HCT116 (cell line): ENCODE results near the gene ARHGEF10L. TPM values are rescaled to one million over a fixed set of nuclear protein-coding genes. Genes with fewer than 3 reads are reported as not detected.

Experiments used
- ATAC-seq: fragments of 200-7000 bp; cut with Tn5 transposase; 2 replicates; pipeline ENCODE4 v1.9.1; 2020; ENCODE audit warnings: mild to moderate bottlenecking, moderate library complexity
- BruUV-seq: library from RNA; stranded (reverse); fragments of 400-500 nt; replicated peaks from 2 replicates; lab custom pipeline; 2021; lab: Mats Ljungman, UMichigan
- CTCF ChIA-PET: fragments of 300-600 bp; sonication (Branson Sonifier 250); formaldehyde crosslinking; loops from one replicate; lab custom pipeline; 2021; ENCODE audit warnings: antibody characterized with exemption; lab: Charles Lee
- POLR2A ChIA-PET: fragments of 300-600, 350-600 bp; sonication (Branson Sonifier 250); formaldehyde crosslinking; loops from one replicate; lab custom pipeline; 2021; ENCODE audit warnings: antibody characterized with exemption; lab: Charles Lee
- RAD21 ChIA-PET, 2 experiments: fragments of 300-600 bp; sonication (Branson Sonifier 250); formaldehyde crosslinking; loops; one replicate each; lab custom pipeline; 2023; ENCODE audit warnings: low total read pairs in 2 of 2; ENCODE audit not compliant: uncharacterized antibody in 2 of 2, unreplicated experiment in 2 of 2, low non-redundant PET in 1 of 2; lab: Charles Lee
- DNase-seq: peaks from one replicate; pipeline ENCODE4 v3.0.0-alpha.2; 2010; ENCODE audit warnings: low read depth, low spot score
- H2AFZ ChIP-seq: fragments of 200-600 bp; shearing (Covaris generic), sonication (generic); 2 replicates; pipeline ENCODE4 v1.6.1; 2017; ENCODE audit warnings: low read depth, mixed run types, mixed read lengths, antibody characterized with exemption, low read length; ENCODE audit not compliant: poor library complexity, severe bottlenecking
- H3K27ac ChIP-seq: 2 replicates; pipeline ENCODE4 v1.5.1; 2012; ENCODE audit warnings: low read depth, low read length
- H3K27me3 ChIP-seq: fragments of 200-600 bp; sonication (generic); 2 replicates; pipeline ENCODE4 v1.6.1; 2016; ENCODE audit warnings: mixed run types, low read length, mixed read lengths; ENCODE audit not compliant: insufficient read depth
- H3K36me3 ChIP-seq, 2 experiments: fragments of 200-500 bp in 1 of 2; fragments of 200-600 bp in 1 of 2; sonication (Bioruptor generic) in 1 of 2; sonication (generic) in 1 of 2; 2 replicates each; pipeline versions ENCODE4 v1.5.1 to v1.6.1; 2014 to 2016; ENCODE audit warnings: low read length in 2 of 2, inconsistent platforms in 1 of 2, mixed read lengths in 1 of 2, mixed run types in 1 of 2; ENCODE audit not compliant: insufficient read depth in 2 of 2, control insufficient read depth in 1 of 2
- H3K4me1 ChIP-seq, 2 experiments: fragments of 200-600 bp in 1 of 2; sonication (generic) in 1 of 2; 2 replicates each; pipeline versions ENCODE4 v1.5.1 to v1.6.1; 2012 to 2017; ENCODE audit warnings: low read length in 2 of 2, inconsistent platforms in 1 of 2, mild to moderate bottlenecking in 1 of 2, mixed read lengths in 1 of 2, mixed run types in 1 of 2, moderate library complexity in 1 of 2; ENCODE audit not compliant: insufficient read depth in 2 of 2, control insufficient read depth in 1 of 2
- H3K4me2 ChIP-seq: fragments of 200-600 bp; sonication (generic); 2 replicates; pipeline ENCODE4 v1.6.1; 2017; ENCODE audit warnings: mixed run types, low read length, mixed read lengths
- H3K4me3 ChIP-seq, 2 experiments: fragments of 200-600 bp in 1 of 2; sonication (generic) in 1 of 2; replicated peaks in 1 of 2; 2 replicates each; pipeline ENCODE4 v1.5.1; 2011 to 2016; ENCODE audit warnings: low read length in 2 of 2, control low read depth in 1 of 2, low read depth in 1 of 2, mild to moderate bottlenecking in 1 of 2, mixed read lengths in 1 of 2, mixed run types in 1 of 2
- H3K79me2 ChIP-seq: fragments of 200-600 bp; sonication (generic); 2 replicates; pipeline ENCODE4 v1.6.1; 2017; ENCODE audit warnings: mild to moderate bottlenecking, mixed run types, low read length, moderate library complexity, mixed read lengths; ENCODE audit not compliant: insufficient read depth
- H3K9ac ChIP-seq: fragments of 200-600 bp; sonication (generic); 2 replicates; pipeline ENCODE4 v1.6.1; 2016; ENCODE audit warnings: low read length, mixed read lengths
- H3K9me2 ChIP-seq: fragments of 200-600 bp; sonication (generic), shearing (Covaris generic); 2 replicates; pipeline ENCODE4 v1.6.1; 2017; ENCODE audit warnings: mixed run types, mild to moderate bottlenecking, moderate library complexity; ENCODE audit not compliant: insufficient read depth
- H3K9me3 ChIP-seq, 2 experiments: fragments of 200-500 bp in 1 of 2; fragments of 200-600 bp in 1 of 2; sonication (Bioruptor generic) in 1 of 2; sonication (generic) in 1 of 2; 2 replicates each; pipeline ENCODE4 v1.6.1; 2014 to 2017; ENCODE audit warnings: low read length in 2 of 2, mixed read lengths in 2 of 2, inconsistent platforms in 1 of 2, low read depth in 1 of 2, mild to moderate bottlenecking in 1 of 2, mixed run types in 1 of 2, moderate library complexity in 1 of 2; ENCODE audit not compliant: control insufficient read depth in 1 of 2, insufficient read depth in 1 of 2
- H4K20me1 ChIP-seq: fragments of 200-600 bp; sonication (generic), shearing (Covaris generic); 2 replicates; pipeline ENCODE4 v1.6.1; 2017; ENCODE audit warnings: mixed run types, mild to moderate bottlenecking, moderate library complexity; ENCODE audit not compliant: insufficient read depth
- CBX3 ChIP-seq: IDR thresholded peaks from 2 replicates; pipeline ENCODE4 v1.6.1; 2012; ENCODE audit warnings: low read depth
- CEBPB ChIP-seq: IDR thresholded peaks from 2 replicates; pipeline ENCODE4 v1.6.1; 2012; ENCODE audit warnings: low read depth
- EGR1 ChIP-seq: IDR thresholded peaks from 2 replicates; pipeline ENCODE4 v1.6.1; 2012; ENCODE audit warnings: low read depth
- ELF1 ChIP-seq: IDR thresholded peaks from 2 replicates; pipeline ENCODE4 v1.6.1; 2012; ENCODE audit warnings: low read depth, borderline replicate concordance
- EZH2phosphoT487 ChIP-seq: fragments of 200-600 bp; IDR thresholded peaks from 2 replicates; pipeline ENCODE4 v1.6.1; 2018; ENCODE audit warnings: antibody characterized with exemption, borderline replicate concordance
- FOSL1 ChIP-seq: IDR thresholded peaks from 2 replicates; pipeline ENCODE4 v1.6.1; 2012; ENCODE audit warnings: low read depth
- POLR2A ChIP-seq: IDR thresholded peaks from 2 replicates; pipeline ENCODE4 v1.7.0; 2011; ENCODE audit warnings: borderline replicate concordance; ENCODE audit not compliant: insufficient read depth, insufficient read length; ENCODE audit errors: extremely low read depth
- POLR2AphosphoS5 ChIP-seq: IDR thresholded peaks from 2 replicates; pipeline ENCODE4 v1.6.1; 2011; ENCODE audit warnings: mild to moderate bottlenecking, low read depth, low read length, moderate library complexity
- RAD21 ChIP-seq: IDR thresholded peaks from 2 replicates; pipeline ENCODE4 v1.6.1; 2012; ENCODE audit warnings: low read depth, mild to moderate bottlenecking
- SIN3A ChIP-seq: IDR thresholded peaks from 2 replicates; pipeline ENCODE4 v1.6.1; 2012; ENCODE audit warnings: low read depth
- SP1 ChIP-seq: IDR thresholded peaks from 2 replicates; pipeline ENCODE4 v1.6.1; 2012; ENCODE audit warnings: low read depth
- SRF ChIP-seq: IDR thresholded peaks from 2 replicates; pipeline ENCODE4 v1.6.1; 2012; ENCODE audit warnings: low read depth
- YY1 ChIP-seq: IDR thresholded peaks from 2 replicates; pipeline ENCODE4 v1.6.1; 2011; ENCODE audit warnings: low read length, low read depth, moderate library complexity, mild to moderate bottlenecking; ENCODE audit not compliant: insufficient replicate concordance; ENCODE audit errors: extremely low read depth
- intact Hi-C: fragments of 100-400 bp; cut with micrococcal nuclease; formaldehyde crosslinking; loops from 2 replicates; pipeline ENCODE4 v1.10.0; 2022
- total RNA-seq: library from RNA; stranded (reverse); gene quantifications from one replicate; pipeline ENCODE4 v1.2.1, GENCODE V29; 2021; ENCODE audit not compliant: unreplicated experiment
- TF ChIP-seq, protein P1 (sequence below): IDR thresholded peaks from 2 replicates; pipeline ENCODE4 v1.6.1; 2012
- TF ChIP-seq, protein P2 (sequence below), 3 experiments: fragments of 200-600 bp in 1 of 3; sonication (generic) in 1 of 3; IDR thresholded peaks in 2 of 3; conservative IDR thresholded peaks in 1 of 3; 2 replicates each; pipeline ENCODE4 v1.5.1; 2012 to 2017; ENCODE audit warnings: low read depth in 2 of 3, low read length in 2 of 3, antibody characterized with exemption in 1 of 3, borderline replicate concordance in 1 of 3, control low read depth in 1 of 3, mild to moderate bottlenecking in 1 of 3, mixed read lengths in 1 of 3, mixed run types in 1 of 3, moderate library complexity in 1 of 3; ENCODE audit not compliant: insufficient read depth in 1 of 3
- TF ChIP-seq, protein P3 (sequence below): IDR thresholded peaks from 2 replicates; pipeline ENCODE4 v1.6.1; 2011; ENCODE audit warnings: mild to moderate bottlenecking, low read length, moderate library complexity; ENCODE audit not compliant: insufficient replicate concordance; ENCODE audit errors: extremely low read depth
- TF ChIP-seq, protein P4 (sequence below): IDR thresholded peaks from 2 replicates; pipeline ENCODE4 v1.6.1; 2012

The ARHGEF10L gene
- total RNA-seq, 1 experiment from 2014 or later, result 14.7 TPM

DNA sequence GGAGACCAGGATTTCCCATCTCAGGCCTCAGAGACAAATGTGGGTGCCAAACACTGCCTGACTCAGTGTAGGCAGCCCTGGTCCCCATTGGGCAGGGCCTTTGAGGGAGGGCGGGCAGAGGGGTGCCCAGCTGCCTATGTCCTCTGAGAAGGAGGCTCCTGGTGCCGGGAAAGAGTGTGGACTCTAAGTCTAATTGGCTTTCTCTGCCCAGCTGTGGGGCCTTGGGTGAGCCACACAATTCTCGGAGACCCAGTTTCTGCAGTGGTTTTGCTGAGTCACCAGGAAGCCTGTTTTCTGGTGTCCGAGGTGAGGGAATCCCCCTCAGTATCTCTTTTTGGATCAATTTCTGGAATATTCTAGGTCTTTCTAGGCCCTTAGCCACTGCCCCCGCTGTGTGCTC, 180.4 kb downstream of the ARHGEF10L start:
- H4K20me1 ChIP-seq, result no peaks in the 10 kb centered on the region
- peaks cover under 1 to 12% of the 10 kb centered on the region in 2 experiments; a peak in 3 of 4 replicates for H3K4me1 ChIP-seq
- ChIA-PET POLR2A (no interaction called here), RAD21 (no interaction called here), CTCF (no interaction called here)
- no peak overlapping the region for H3K27ac ChIP-seq
- no peaks in the 10 kb centered on the region for H3K27me3 ChIP-seq
- no peaks in the 10 kb centered on the region for H3K9me3 ChIP-seq
- intact Hi-C loops, result no loop called here
- no peak for TF ChIP-seq SRF
- TF ChIP-seq EZH2phosphoT487, result no peak
- no peak for TF ChIP-seq SP1
- no peak for TF ChIP-seq SIN3A
- TF ChIP-seq, protein P1, sequence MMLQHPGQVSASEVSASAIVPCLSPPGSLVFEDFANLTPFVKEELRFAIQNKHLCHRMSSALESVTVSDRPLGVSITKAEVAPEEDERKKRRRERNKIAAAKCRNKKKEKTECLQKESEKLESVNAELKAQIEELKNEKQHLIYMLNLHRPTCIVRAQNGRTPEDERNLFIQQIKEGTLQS, result no peak
- no peak for TF ChIP-seq RAD21
- TF ChIP-seq ELF1, result no peak
- TF ChIP-seq CBX3, result no peak
- TF ChIP-seq POLR2A, result no peak
- no peak for TF ChIP-seq POLR2AphosphoS5
- TF ChIP-seq FOSL1, result no peak
- no peak for TF ChIP-seq CEBPB
- TF ChIP-seq, protein P2, sequence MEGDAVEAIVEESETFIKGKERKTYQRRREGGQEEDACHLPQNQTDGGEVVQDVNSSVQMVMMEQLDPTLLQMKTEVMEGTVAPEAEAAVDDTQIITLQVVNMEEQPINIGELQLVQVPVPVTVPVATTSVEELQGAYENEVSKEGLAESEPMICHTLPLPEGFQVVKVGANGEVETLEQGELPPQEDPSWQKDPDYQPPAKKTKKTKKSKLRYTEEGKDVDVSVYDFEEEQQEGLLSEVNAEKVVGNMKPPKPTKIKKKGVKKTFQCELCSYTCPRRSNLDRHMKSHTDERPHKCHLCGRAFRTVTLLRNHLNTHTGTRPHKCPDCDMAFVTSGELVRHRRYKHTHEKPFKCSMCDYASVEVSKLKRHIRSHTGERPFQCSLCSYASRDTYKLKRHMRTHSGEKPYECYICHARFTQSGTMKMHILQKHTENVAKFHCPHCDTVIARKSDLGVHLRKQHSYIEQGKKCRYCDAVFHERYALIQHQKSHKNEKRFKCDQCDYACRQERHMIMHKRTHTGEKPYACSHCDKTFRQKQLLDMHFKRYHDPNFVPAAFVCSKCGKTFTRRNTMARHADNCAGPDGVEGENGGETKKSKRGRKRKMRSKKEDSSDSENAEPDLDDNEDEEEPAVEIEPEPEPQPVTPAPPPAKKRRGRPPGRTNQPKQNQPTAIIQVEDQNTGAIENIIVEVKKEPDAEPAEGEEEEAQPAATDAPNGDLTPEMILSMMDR (IDR thresholded peaks at IDR 0.05 in 2 of 3, conservative IDR thresholded peaks at IDR 0.05 in 1 of 3; ENCODE audit: borderline replicate concordance in 1 of 3, insufficient read depth in 1 of 3, low read depth in 2 of 3, low read length in 2 of 3), result no peak
- no peak for TF ChIP-seq EGR1
- TF ChIP-seq, protein P3, sequence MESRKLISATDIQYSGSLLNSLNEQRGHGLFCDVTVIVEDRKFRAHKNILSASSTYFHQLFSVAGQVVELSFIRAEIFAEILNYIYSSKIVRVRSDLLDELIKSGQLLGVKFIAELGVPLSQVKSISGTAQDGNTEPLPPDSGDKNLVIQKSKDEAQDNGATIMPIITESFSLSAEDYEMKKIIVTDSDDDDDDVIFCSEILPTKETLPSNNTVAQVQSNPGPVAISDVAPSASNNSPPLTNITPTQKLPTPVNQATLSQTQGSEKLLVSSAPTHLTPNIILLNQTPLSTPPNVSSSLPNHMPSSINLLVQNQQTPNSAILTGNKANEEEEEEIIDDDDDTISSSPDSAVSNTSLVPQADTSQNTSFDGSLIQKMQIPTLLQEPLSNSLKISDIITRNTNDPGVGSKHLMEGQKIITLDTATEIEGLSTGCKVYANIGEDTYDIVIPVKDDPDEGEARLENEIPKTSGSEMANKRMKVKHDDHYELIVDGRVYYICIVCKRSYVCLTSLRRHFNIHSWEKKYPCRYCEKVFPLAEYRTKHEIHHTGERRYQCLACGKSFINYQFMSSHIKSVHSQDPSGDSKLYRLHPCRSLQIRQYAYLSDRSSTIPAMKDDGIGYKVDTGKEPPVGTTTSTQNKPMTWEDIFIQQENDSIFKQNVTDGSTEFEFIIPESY, result no peak
- TF ChIP-seq, protein P4, sequence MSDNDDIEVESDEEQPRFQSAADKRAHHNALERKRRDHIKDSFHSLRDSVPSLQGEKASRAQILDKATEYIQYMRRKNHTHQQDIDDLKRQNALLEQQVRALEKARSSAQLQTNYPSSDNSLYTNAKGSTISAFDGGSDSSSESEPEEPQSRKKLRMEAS, result no peak
- no peak for TF ChIP-seq YY1
- H3K9ac ChIP-seq, result no peak overlapping the region
- H3K9me2 ChIP-seq, result no peaks in the 10 kb centered on the region
- ATAC-seq (no peak), DNase-seq (no peak)
- H3K79me2 ChIP-seq, result no peaks in the 10 kb centered on the region
- H3K4me3 ChIP-seq, result no peak overlapping the region
- BruUV-seq, result no TSS peak
- H3K4me2 ChIP-seq, result no peak overlapping the region
- H3K36me3 ChIP-seq, result no peaks in the 10 kb centered on the region
- H2AFZ ChIP-seq, result no peak overlapping the region
